Sigmoid colon (tissue), 7 donors: Measurements from ENCODE around the gene ACP7. TPM values are rescaled to one million over a fixed set of nuclear protein-coding genes. Genes with fewer than 3 reads are reported as not detected.

Experiments
- DNase-seq: peaks from one replicate; pipeline ENCODE4 v3.0.0-alpha.2; 2019
- H3K27ac ChIP-seq, 4 donors: fragments of 200-600 bp; sonication (generic); one replicate each; pipeline ENCODE4 v1.5.1; 2016 to 2019; ENCODE audit warnings: mild to moderate bottlenecking in 1 of 4
- H3K27me3 ChIP-seq, 3 donors: fragments of 200-600 bp; sonication (generic); one replicate each; pipeline ENCODE4 v1.5.1; 2019; ENCODE audit warnings: mild to moderate bottlenecking in 1 of 3
- H3K36me3 ChIP-seq, 4 donors: fragments of 200-600 bp; sonication (generic); one replicate each; pipeline ENCODE4 v1.5.1; 2016 to 2019
- H3K4me1 ChIP-seq, 4 donors: fragments of 200-600 bp; sonication (generic); one replicate each; pipeline ENCODE4 v1.5.1; 2017 to 2019
- H3K4me3 ChIP-seq, 4 donors: fragments of 200-600 bp; sonication (generic); one replicate each; pipeline ENCODE4 v1.5.1; 2017 to 2019; ENCODE audit warnings: mild to moderate bottlenecking in 2 of 4, moderate library complexity in 1 of 4
- H3K9me3 ChIP-seq, 4 donors: fragments of 200-600 bp in 3 of 4; sonication (generic) in 3 of 4; one replicate each; pipeline versions ENCODE4 v1.5.1 to v1.6.1; 2013 to 2019
- EP300 ChIP-seq, 4 donors: sonication (generic); formaldehyde crosslinking; IDR thresholded peaks; one replicate each; pipeline ENCODE4 v1.6.1; 2017; ENCODE audit warnings: antibody characterized with exemption in 4 of 4
- POLR2A ChIP-seq, 2 donors: fragments of 450-650 bp; IDR thresholded peaks; one replicate each; pipeline ENCODE4 v1.6.1; 2016; ENCODE audit warnings: antibody characterized with exemption in 2 of 2, mild to moderate bottlenecking in 2 of 2, moderate library complexity in 2 of 2
- POLR2AphosphoS5 ChIP-seq, 4 donors: sonication (generic); formaldehyde crosslinking; IDR thresholded peaks; one replicate each; pipeline ENCODE4 v1.6.1; 2017; ENCODE audit warnings: antibody characterized with exemption in 4 of 4
- WGBS, 2 donors: extraction: QIAGEN DNeasy Blood & Tissue Kit; methylation state at CpG; one replicate each; pipeline ENCODE4 v1.1.7; 2013; 5-methylcytosine and 5-hydroxymethylcytosine counted together
- intact Hi-C: fragments of 100-400 bp; cut with DNase I; formaldehyde crosslinking; loops from one replicate; pipeline ENCODE4 v1.15.1; 2023
- polyA plus RNA-seq, 3 donors: library from polyadenylated mRNA; stranded (reverse); fragments of 200-250 nt; gene quantifications; one replicate each; pipeline ENCODE4 v1.2.3, GENCODE V29; 2013
- total RNA-seq, 4 donors: library from RNA; depleted of rRNA; stranded (reverse); fragments of >200 nt; gene quantifications; one replicate each; pipeline ENCODE4 v1.1.0, GENCODE V29; 2016
- TF ChIP-seq, protein P1 (sequence below), 4 experiments: fragments of 450-650 bp in 3 of 4; fragments of 200-600 bp in 1 of 4; IDR thresholded peaks; one replicate each; pipeline ENCODE4 v1.5.1; 2016 to 2019; ENCODE audit warnings: antibody characterized with exemption in 4 of 4, mild to moderate bottlenecking in 3 of 4, moderate library complexity in 2 of 4
- donor health status: healthy with polysubstance abuse.
- donor health status: Bipolar disorder and iron deficiency.
- donor health status: healthy.

ACP7 gene
- total and polyA plus RNA-seq, 7 donors, result not detected

DNA sequence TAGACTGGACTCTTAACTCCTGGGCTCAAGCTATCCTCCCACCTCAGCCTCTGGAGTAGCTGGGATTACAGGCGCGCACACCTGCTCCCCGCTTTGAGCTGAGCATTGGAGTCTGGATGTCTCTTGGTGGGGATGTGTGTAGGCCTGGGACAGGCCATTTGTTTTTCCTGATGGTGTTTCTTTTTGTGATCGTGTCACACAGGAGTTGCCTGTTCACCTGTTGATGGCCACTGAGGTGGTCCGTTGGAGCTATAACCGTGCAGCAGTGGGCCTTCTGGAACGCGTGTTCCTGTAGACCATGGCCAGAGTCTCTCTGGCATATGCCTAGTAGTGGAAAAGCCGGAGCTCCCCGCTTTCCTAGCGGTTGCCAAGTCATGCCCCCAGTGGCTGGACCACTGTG, 44.9 kb downstream of the ACP7 start:
- Histone ChIP-seq H3K27ac (peak overlapping the region in 2 of 4 donors; percentile 4 to 87), H3K9me3 (no peaks in the 10 kb centered on the region), H3K4me3 (no peak overlapping the region), H3K27me3 (no peaks in the 10 kb centered on the region), H3K4me1 (peaks cover 0 to 86% (median 84%) of the 10 kb centered on the region in 4 donors), H3K36me3 (no peaks in the 10 kb centered on the region)
- 91 to 93% methylated on average over 11 of the region's 11 CpGs for WGBS, 2 donors
- TF ChIP-seq POLR2AphosphoS5 (IDR thresholded peaks at IDR 0.05) (no peak), POLR2A (IDR thresholded peaks at IDR 0.05) (no peak), EP300 (IDR thresholded peaks at IDR 0.05) (no peak)
- TF ChIP-seq, protein P1, sequence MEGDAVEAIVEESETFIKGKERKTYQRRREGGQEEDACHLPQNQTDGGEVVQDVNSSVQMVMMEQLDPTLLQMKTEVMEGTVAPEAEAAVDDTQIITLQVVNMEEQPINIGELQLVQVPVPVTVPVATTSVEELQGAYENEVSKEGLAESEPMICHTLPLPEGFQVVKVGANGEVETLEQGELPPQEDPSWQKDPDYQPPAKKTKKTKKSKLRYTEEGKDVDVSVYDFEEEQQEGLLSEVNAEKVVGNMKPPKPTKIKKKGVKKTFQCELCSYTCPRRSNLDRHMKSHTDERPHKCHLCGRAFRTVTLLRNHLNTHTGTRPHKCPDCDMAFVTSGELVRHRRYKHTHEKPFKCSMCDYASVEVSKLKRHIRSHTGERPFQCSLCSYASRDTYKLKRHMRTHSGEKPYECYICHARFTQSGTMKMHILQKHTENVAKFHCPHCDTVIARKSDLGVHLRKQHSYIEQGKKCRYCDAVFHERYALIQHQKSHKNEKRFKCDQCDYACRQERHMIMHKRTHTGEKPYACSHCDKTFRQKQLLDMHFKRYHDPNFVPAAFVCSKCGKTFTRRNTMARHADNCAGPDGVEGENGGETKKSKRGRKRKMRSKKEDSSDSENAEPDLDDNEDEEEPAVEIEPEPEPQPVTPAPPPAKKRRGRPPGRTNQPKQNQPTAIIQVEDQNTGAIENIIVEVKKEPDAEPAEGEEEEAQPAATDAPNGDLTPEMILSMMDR (IDR thresholded peaks at IDR 0.05), result no peak
- intact Hi-C loops, result loop anchor here (5.0 to 10.0 kb wide), 3 partner anchors 306 to 794 kb away; partner anchors contain the start of genes CATSPERG, EID2B and RPS16
- no peak for DNase-seq

DNA sequence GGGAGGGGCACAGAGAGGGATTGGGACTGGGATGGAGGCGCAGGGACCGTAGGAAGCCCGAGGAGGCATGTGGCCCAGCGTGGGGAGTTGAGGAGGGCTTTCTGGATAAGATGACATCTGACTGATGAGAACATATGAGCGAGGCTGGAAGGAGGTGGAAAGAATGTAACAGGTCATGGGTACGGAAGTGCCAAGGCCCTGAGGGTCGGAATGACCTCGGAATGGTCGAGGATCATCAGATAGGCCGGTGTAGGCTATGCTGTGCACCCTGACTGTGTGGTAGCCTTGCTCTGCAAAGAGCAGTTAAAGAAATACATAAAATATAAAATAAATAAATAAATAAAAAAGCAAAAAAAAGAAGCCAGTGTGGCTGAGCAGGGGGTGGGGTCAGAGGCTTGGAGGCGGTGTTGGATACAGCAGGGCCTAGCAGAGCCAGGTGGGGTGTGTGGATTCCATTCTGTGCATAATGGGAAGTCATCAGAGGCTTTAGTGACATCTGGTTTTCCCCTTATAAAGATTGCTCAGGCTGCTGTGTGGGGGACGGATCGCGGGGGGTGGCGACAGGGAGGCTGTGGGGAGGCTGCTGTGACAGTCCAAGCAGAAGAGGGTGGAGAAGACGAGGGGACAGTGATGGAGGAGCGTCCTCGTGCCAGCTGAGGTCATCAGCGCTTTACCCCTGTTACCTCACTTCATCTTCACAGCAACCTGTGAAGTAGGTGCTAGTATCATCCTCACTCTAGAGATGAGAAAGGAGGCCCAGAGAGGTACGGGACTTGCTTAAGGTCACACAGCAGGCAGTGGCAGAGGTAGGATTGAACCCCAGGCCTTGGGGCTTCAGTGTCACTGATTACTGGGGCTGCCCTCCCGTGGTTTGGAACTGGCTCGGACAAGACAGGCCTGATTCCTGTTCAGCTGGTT, 46.4 kb downstream of the ACP7 start:
- H3K4me1 ChIP-seq, result peaks cover 0 to 79% (median 78%) of the 10 kb centered on the region in 4 donors
- H3K4me3 ChIP-seq, result no peak overlapping the region
- H3K27me3 ChIP-seq, result no peaks in the 10 kb centered on the region
- no peak for DNase-seq
- 81 to 83% methylated on average over 22 of the region's 22 CpGs for WGBS, 2 donors
- TF ChIP-seq POLR2A (IDR thresholded peaks at IDR 0.05), result no peak
- TF ChIP-seq, protein P1 (IDR thresholded peaks at IDR 0.05), result no peak
- no peak for TF ChIP-seq POLR2AphosphoS5 (IDR thresholded peaks at IDR 0.05)
- TF ChIP-seq EP300 (IDR thresholded peaks at IDR 0.05), result no peak
- peak overlapping the region; percentile 41 to 64 (median 45) for H3K27ac ChIP-seq
- no peaks in the 10 kb centered on the region for H3K36me3 ChIP-seq
- no peaks in the 10 kb centered on the region for H3K9me3 ChIP-seq
- intact Hi-C loops, result no loop called here

DNA sequence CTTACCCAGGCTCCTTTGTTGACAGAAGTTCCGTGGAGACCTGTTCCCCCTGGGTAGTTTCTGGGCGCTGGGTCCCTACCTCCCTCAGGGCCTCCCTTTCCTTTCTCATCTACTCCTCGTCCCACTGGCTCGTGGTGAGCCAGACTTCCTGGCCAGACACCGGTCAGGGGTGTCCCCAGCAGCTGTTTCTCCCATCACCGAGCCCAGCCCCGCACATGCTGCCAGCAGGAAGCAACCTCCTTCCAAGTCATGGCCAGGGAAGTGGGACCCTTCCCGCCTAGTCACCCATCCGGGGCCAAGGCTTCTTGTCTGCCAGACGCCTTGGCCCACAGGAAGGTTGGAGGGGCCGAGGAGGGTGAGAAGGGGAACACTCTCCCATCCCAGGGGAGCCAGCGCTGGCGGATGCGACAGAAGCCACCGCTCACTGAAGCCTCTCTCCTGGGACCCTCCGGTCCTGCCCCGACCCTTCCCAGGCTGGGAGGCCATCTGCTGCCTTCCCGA, 47.1 kb downstream of the ACP7 start:
- Histone ChIP-seq H3K4me3 (peak overlapping the region in 1 of 4 donors; percentile 4), H3K4me1 (peaks cover 0 to 80% (median 75%) of the 10 kb centered on the region in 4 donors), H3K36me3 (no peaks in the 10 kb centered on the region), H3K9me3 (no peaks in the 10 kb centered on the region), H3K27ac (peak overlapping the region; percentile 41 to 64 (median 45)), H3K27me3 (no peaks in the 10 kb centered on the region)
- peak; percentile 79 for DNase-seq
- TF ChIP-seq POLR2A (IDR thresholded peaks at IDR 0.05) (no peak), POLR2AphosphoS5 (IDR thresholded peaks at IDR 0.05) (peak in 1 of 4 donors; percentile 10)
- intact Hi-C loops, result no loop called here
- WGBS, 2 donors, result 48 to 61% methylated on average over 18 of the region's 18 CpGs

DNA sequence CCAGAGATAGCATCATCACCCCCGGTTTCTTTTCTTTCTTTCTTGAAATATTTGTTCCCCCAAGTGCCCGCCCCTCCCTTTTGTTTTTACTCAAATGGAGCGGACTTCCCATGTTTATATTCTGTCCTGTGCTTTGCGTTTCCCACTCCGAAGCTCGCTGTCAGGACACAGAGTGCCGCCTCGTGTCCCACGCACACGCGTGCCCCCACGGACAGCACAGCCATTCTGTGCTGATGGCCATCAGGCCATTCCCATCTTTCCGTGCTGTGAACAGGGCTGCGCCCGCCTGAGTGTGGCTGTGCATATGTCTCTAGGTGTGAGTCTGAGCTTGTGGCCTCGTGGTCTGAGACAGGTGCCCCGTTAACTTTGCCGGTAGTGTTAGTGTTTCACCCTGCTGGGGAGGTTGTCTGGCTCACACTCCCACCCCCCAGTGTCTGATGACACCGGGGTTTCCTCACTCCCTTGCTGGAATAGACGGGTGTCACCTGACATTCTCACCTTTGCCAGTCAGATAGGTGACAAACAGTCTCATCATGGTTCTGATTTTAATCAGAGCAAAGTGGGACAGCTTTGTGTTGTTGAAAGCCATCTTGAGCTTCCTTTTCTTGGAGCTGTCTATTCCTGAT, 48.3 kb downstream of the ACP7 start:
- Histone ChIP-seq H3K27me3 (no peaks in the 10 kb centered on the region), H3K36me3 (no peaks in the 10 kb centered on the region), H3K9me3 (no peaks in the 10 kb centered on the region), H3K4me3 (no peak overlapping the region), H3K27ac (peak overlapping the region; percentile 41 to 64 (median 45)), H3K4me1 (peaks cover 0 to 75% (median 64%) of the 10 kb centered on the region in 4 donors)
- no peak for DNase-seq
- 62 to 74% methylated on average over 20 of the region's 20 CpGs for WGBS, 2 donors
- no peak for TF ChIP-seq POLR2A (IDR thresholded peaks at IDR 0.05)
- TF ChIP-seq POLR2AphosphoS5 (IDR thresholded peaks at IDR 0.05), result no peak
- TF ChIP-seq, protein P1 (IDR thresholded peaks at IDR 0.05), result no peak
- TF ChIP-seq EP300 (IDR thresholded peaks at IDR 0.05), result no peak
- intact Hi-C loops, result no loop called here
